DMS114 treated with DMSO at 0.1 percent for 48 hours (cell line): ENCODE results near the gene AAK1.
"Not testable (repeated sequence)": the region's sequence is repeated elsewhere in the genome, so short reads cannot be mapped to it uniquely, and the experiment has no call there.

Experiments used
- DNase-seq: peaks from one replicate; lab custom pipeline; 2025; ENCODE audit not compliant: unreplicated experiment; lab: John Stamatoyannopoulos, UW

The AAK1 gene

GRCh38 chr2:69576880-69577279 lies 66.7 kb downstream of the AAK1 start:
- no peak for DNase-seq

- DNase-seq: no peak
Observed at GRCh38 chr2:69575926-69576325, 67.6 kb downstream of the AAK1 start.

- not testable (repeated sequence) for DNase-seq
Observed at GRCh38 chr2:69575371-69575770, 68.2 kb downstream of the AAK1 start.

GRCh38 chr2:69572641-69573040 lies 70.9 kb downstream of the AAK1 start:
- DNase-seq: no peak

- DNase-seq: no peak
Observed at GRCh38 chr2:69571189-69571588, 72.3 kb downstream of the AAK1 start.

- no peak for DNase-seq
Observed at GRCh38 chr2:69570474-69570873, 73.1 kb downstream of the AAK1 start.

GRCh38 chr2:69567909-69568300 lies 75.6 kb downstream of the AAK1 start:
- no peak for DNase-seq

GRCh38 chr2:69567157-69567908 lies 76.2 kb downstream of the AAK1 start:
- no peak for DNase-seq

- no peak for DNase-seq
Observed at GRCh38 chr2:69566669-69567068, 76.9 kb downstream of the AAK1 start.

- DNase-seq: peak; percentile 27
Observed at GRCh38 chr2:69565431-69565839, 78.1 kb downstream of the AAK1 start.

GRCh38 chr2:69564604-69565003 lies 78.9 kb downstream of the AAK1 start:
- DNase-seq: no peak

GRCh38 chr2:69563021-69563420 lies 80.5 kb downstream of the AAK1 start:
- no peak for DNase-seq

GRCh38 chr2:69561101-69561500 lies 82.4 kb downstream of the AAK1 start:
- no peak for DNase-seq

- DNase-seq: no peak
Observed at GRCh38 chr2:69560147-69560482, 83.4 kb downstream of the AAK1 start.

GRCh38 chr2:69559442-69560146 lies 83.9 kb downstream of the AAK1 start:
- DNase-seq: peak; percentile 49

GRCh38 chr2:69556008-69556407 lies 87.5 kb downstream of the AAK1 start:
- no peak for DNase-seq

GRCh38 chr2:69554981-69555380 lies 88.6 kb downstream of the AAK1 start:
- DNase-seq: no peak

GRCh38 chr2:69554568-69554967 lies 89.0 kb downstream of the AAK1 start:
- DNase-seq: no peak

GRCh38 chr2:69553991-69554390 lies 89.5 kb downstream of the AAK1 start:
- no peak for DNase-seq

GRCh38 chr2:69550511-69550910 lies 93.0 kb downstream of the AAK1 start:
- not testable (repeated sequence) for DNase-seq

- no peak for DNase-seq
Observed at GRCh38 chr2:69549421-69549820, 94.1 kb downstream of the AAK1 start.

- DNase-seq: no peak
Observed at GRCh38 chr2:69547984-69548715, 95.4 kb downstream of the AAK1 start.
